H1 (cell line): ENCODE data around the gene MEN1. TPM values are rescaled to one million over a fixed set of nuclear protein-coding genes. Genes with fewer than 3 reads are reported as not detected.

ENCODE experiments used
- CTCF ChIA-PET: fragments of 300-600 bp; sonication (Branson Sonifier 250); formaldehyde crosslinking; loops from one replicate; lab custom pipeline; 2021; ENCODE audit not compliant: partially characterized antibody; lab: Charles Lee
- POLR2A ChIA-PET: fragments of 300-600 bp; sonication (Branson Sonifier 250); formaldehyde crosslinking; loops from one replicate; lab custom pipeline; 2021; ENCODE audit warnings: inconsistent platforms; ENCODE audit not compliant: partially characterized antibody; lab: Charles Lee
- DNase-seq, 2 experiments: peaks; one replicate each; pipeline versions ENCODE4 v3.0.0 to v3.0.0-alpha.2; 2010 to 2022; ENCODE audit warnings: low spot score in 2 of 2, low read depth in 1 of 2, mixed read lengths in 1 of 2
- FAIRE-seq: peaks from 2 replicates; lab custom pipeline; 2011; peaks lifted over from hg19 to GRCh38; lab: Jason Lieb, UNC
- H2AFZ ChIP-seq: 2 replicates; pipeline ENCODE4 v1.8.1; 2012; ENCODE audit warnings: low read length, inconsistent platforms
- H2AK5ac ChIP-seq: 2 replicates; pipeline ENCODE4 v1.6.1; 2013; ENCODE audit warnings: low read depth, low read length
- H2BK120ac ChIP-seq: replicated peaks from 2 replicates; pipeline ENCODE3; 2013; ENCODE audit warnings: low read depth, low read length, inconsistent platforms
- H2BK12ac ChIP-seq: 2 replicates; pipeline ENCODE4 v1.6.1; 2013; ENCODE audit warnings: low read depth, low read length
- H2BK15ac ChIP-seq: 2 replicates; pipeline ENCODE4 v1.6.1; 2013; ENCODE audit warnings: low read length
- H2BK20ac ChIP-seq: 2 replicates; pipeline ENCODE4 v1.6.1; 2013; ENCODE audit warnings: low read length
- H2BK5ac ChIP-seq: 2 replicates; pipeline ENCODE4 v1.6.1; 2013; ENCODE audit warnings: low read depth, low read length
- H3K14ac ChIP-seq: 2 replicates; pipeline ENCODE4 v1.6.1; 2013; ENCODE audit warnings: inconsistent platforms; ENCODE audit not compliant: insufficient read length
- H3K18ac ChIP-seq: 2 replicates; pipeline ENCODE4 v1.6.1; 2013; ENCODE audit warnings: low read length; ENCODE audit errors: extremely low read depth
- H3K23ac ChIP-seq: 2 replicates; pipeline ENCODE4 v1.6.1; 2013; ENCODE audit warnings: inconsistent platforms; ENCODE audit not compliant: insufficient read length
- H3K23me2 ChIP-seq: 2 replicates; pipeline ENCODE4 v1.6.1; 2013; ENCODE audit warnings: low read depth, low read length
- H3K27ac ChIP-seq: 2 replicates; pipeline ENCODE4 v1.6.1; 2011; ENCODE audit warnings: low read depth, low read length, inconsistent platforms
- H3K27me3 ChIP-seq, 4 experiments: replicated peaks in 1 of 4; 1 replicate in 1 of 4; 2 replicates in 3 of 4; pipeline versions ENCODE4 v1.6.1 to v1.8.1; 2011 to 2013; ENCODE audit warnings: low read length in 3 of 4, mild to moderate bottlenecking in 3 of 4, inconsistent platforms in 2 of 4, mixed read lengths in 2 of 4, moderate library complexity in 1 of 4; ENCODE audit not compliant: control insufficient read depth in 3 of 4, insufficient read depth in 3 of 4; ENCODE audit errors: extremely low read depth in 1 of 4
- H3K36me3 ChIP-seq, 4 experiments: 2 replicates each; pipeline versions ENCODE4 v1.6.1 to v1.8.1; 2011 to 2013; ENCODE audit warnings: mild to moderate bottlenecking in 4 of 4, low read length in 3 of 4, moderate library complexity in 2 of 4, control low read depth in 1 of 4, inconsistent platforms in 1 of 4; ENCODE audit not compliant: insufficient read depth in 4 of 4, control insufficient read depth in 2 of 4
- H3K4ac ChIP-seq: replicated peaks from 2 replicates; pipeline ENCODE3; 2013; ENCODE audit warnings: low read length, low read depth, mixed read lengths, inconsistent platforms; ENCODE audit not compliant: insufficient read length
- H3K4me1 ChIP-seq, 4 experiments: replicated peaks in 1 of 4; 1 replicate in 1 of 4; 2 replicates in 3 of 4; pipeline versions ENCODE4 v1.6.1 to v1.8.1; 2011 to 2013; ENCODE audit warnings: low read length in 3 of 4, inconsistent platforms in 2 of 4, mixed read lengths in 1 of 4; ENCODE audit not compliant: insufficient read depth in 4 of 4, control insufficient read depth in 3 of 4
- H3K4me2 ChIP-seq, 2 experiments: 2 replicates each; pipeline versions ENCODE4 v1.6.1 to v1.8.1; 2011 to 2013; ENCODE audit warnings: low read depth in 2 of 2, low read length in 2 of 2, control low read depth in 1 of 2, inconsistent platforms in 1 of 2, mild to moderate bottlenecking in 1 of 2; ENCODE audit not compliant: insufficient read depth in 1 of 2
- H3K4me3 ChIP-seq, 4 experiments: fragments of 200-600, 300-600 bp in 1 of 4; sonication (generic), shearing (Covaris generic), sonication (Bioruptor Twin) in 1 of 4; 2 replicates each; pipeline versions ENCODE4 v1.5.1 to v1.8.1; 2011 to 2016; ENCODE audit warnings: low read length in 4 of 4, low read depth in 3 of 4, control low read depth in 2 of 4, inconsistent platforms in 2 of 4, mild to moderate bottlenecking in 2 of 4, mixed read lengths in 1 of 4, moderate library complexity in 1 of 4; ENCODE audit not compliant: insufficient read depth in 2 of 4; ENCODE audit errors: extremely low read depth in 1 of 4
- H3K56ac ChIP-seq: replicated peaks from 2 replicates; pipeline ENCODE3; 2013; ENCODE audit warnings: low read depth, mild to moderate bottlenecking, mixed read lengths, low read length, inconsistent platforms; ENCODE audit not compliant: insufficient read length
- H3K79me1 ChIP-seq: 2 replicates; pipeline ENCODE4 v1.6.1; 2013; ENCODE audit warnings: low read depth, low read length, control low read depth
- H3K79me2 ChIP-seq, 2 experiments: 2 replicates each; pipeline versions ENCODE4 v1.6.1 to v1.8.1; 2012 to 2013; ENCODE audit warnings: low read length in 2 of 2, mild to moderate bottlenecking in 2 of 2, inconsistent platforms in 1 of 2; ENCODE audit not compliant: insufficient read depth in 2 of 2, control insufficient read depth in 1 of 2
- H3K9ac ChIP-seq, 4 experiments: replicated peaks in 1 of 4; 1 replicate in 1 of 4; 2 replicates in 3 of 4; pipeline versions ENCODE4 v1.6.1 to v1.8.1; 2011 to 2013; ENCODE audit warnings: low read depth in 3 of 4, low read length in 3 of 4, control low read depth in 2 of 4, mild to moderate bottlenecking in 2 of 4, moderate library complexity in 2 of 4, inconsistent platforms in 1 of 4; ENCODE audit errors: extremely low read depth in 1 of 4
- H3K9me3 ChIP-seq, 2 experiments: 2 replicates each; pipeline versions ENCODE4 v1.6.1 to v1.8.1; 2012 to 2013; ENCODE audit warnings: mild to moderate bottlenecking in 2 of 2, moderate library complexity in 2 of 2, control low read depth in 1 of 2, inconsistent platforms in 1 of 2, low read depth in 1 of 2, low read length in 1 of 2, mixed read lengths in 1 of 2; ENCODE audit not compliant: insufficient read depth in 2 of 2
- H4K20me1 ChIP-seq, 2 experiments: replicated peaks in 1 of 2; 2 replicates each; pipeline versions ENCODE3 to v1.8.1; 2011 to 2013; ENCODE audit warnings: inconsistent platforms in 2 of 2, low read length in 2 of 2, mild to moderate bottlenecking in 1 of 2; ENCODE audit not compliant: insufficient read depth in 2 of 2, control insufficient read depth in 1 of 2
- H4K5ac ChIP-seq: 2 replicates; pipeline ENCODE4 v1.6.1; 2013; ENCODE audit warnings: low read length, low read depth, mixed read lengths, inconsistent platforms; ENCODE audit not compliant: insufficient read length
- H4K8ac ChIP-seq: 2 replicates; pipeline ENCODE4 v1.8.0; 2013; ENCODE audit warnings: mild to moderate bottlenecking, moderate library complexity, low read length, inconsistent platforms; ENCODE audit not compliant: insufficient read depth; ENCODE audit errors: extremely low read depth
- H4K91ac ChIP-seq: replicated peaks from 2 replicates; pipeline ENCODE3; 2013; ENCODE audit warnings: low read length, mixed read lengths, inconsistent platforms; ENCODE audit not compliant: insufficient read length
- BACH1 ChIP-seq: IDR thresholded peaks from 2 replicates; pipeline ENCODE4 v1.6.1; 2012; ENCODE audit warnings: low read length, improper control_type of control experiment
- CBX8 ChIP-seq: fragments of 300-800, 300-1000 bp; sonication (generic); IDR thresholded peaks from 2 replicates; pipeline ENCODE4 v1.7.1; 2016; ENCODE audit warnings: low read depth, low read length, borderline replicate concordance
- CTBP2 ChIP-seq: IDR thresholded peaks from 2 replicates; pipeline ENCODE4 v1.7.0; 2011; ENCODE audit warnings: borderline replicate concordance, mild to moderate bottlenecking, moderate library complexity, mixed read lengths, low read length; ENCODE audit not compliant: insufficient read depth, insufficient read length
- HDAC2 ChIP-seq, 2 experiments: fragments of 300-600 bp in 1 of 2; sonication (generic) in 1 of 2; IDR thresholded peaks; 2 replicates each; pipeline ENCODE4 v1.6.1; 2011 to 2012; ENCODE audit warnings: low read depth in 2 of 2, low read length in 2 of 2, mild to moderate bottlenecking in 2 of 2, moderate library complexity in 2 of 2, borderline replicate concordance in 1 of 2, inconsistent platforms in 1 of 2
- KDM5A ChIP-seq: fragments of 200-600 bp; IDR thresholded peaks from 2 replicates; pipeline ENCODE4 v1.7.1; 2012; ENCODE audit warnings: mild to moderate bottlenecking, low read length, inconsistent platforms, mixed read lengths
- NRF1 ChIP-seq: IDR thresholded peaks from 2 replicates; pipeline ENCODE4 v1.6.1; 2011; ENCODE audit warnings: mild to moderate bottlenecking, low read depth, low read length, improper control_type of control experiment
- POU5F1 ChIP-seq: IDR thresholded peaks from 2 replicates; pipeline ENCODE4 v1.6.1; 2011; ENCODE audit warnings: low read depth, mild to moderate bottlenecking, low read length, moderate library complexity
- RNF2 ChIP-seq: fragments of 200-900, 300-1000 bp; sonication (generic); IDR thresholded peaks from 2 replicates; pipeline ENCODE4 v1.7.1; 2016; ENCODE audit warnings: borderline replicate concordance, low read depth, mild to moderate bottlenecking, antibody characterized with exemption, low read length; ENCODE audit not compliant: poor library complexity, severe bottlenecking; ENCODE audit errors: missing control alignments
- RXRA ChIP-seq: IDR thresholded peaks from 2 replicates; pipeline ENCODE4 v1.6.1; 2011; ENCODE audit warnings: low read depth, mild to moderate bottlenecking, low read length, moderate library complexity; ENCODE audit not compliant: insufficient read depth
- SRF ChIP-seq: IDR thresholded peaks from 2 replicates; pipeline ENCODE4 v1.6.1; 2011; ENCODE audit warnings: mild to moderate bottlenecking, low read depth, low read length, moderate library complexity
- TAF1 ChIP-seq: IDR thresholded peaks from 2 replicates; pipeline ENCODE4 v1.6.1; 2011; ENCODE audit warnings: mild to moderate bottlenecking, low read depth, low read length
- WGBS, 2 experiments: shearing (Covaris generic) in 1 of 2; methylation state at CpG; one replicate each; pipeline versions ENCODE4 v1.1.6 to v1.1.7; 2013 to 2015; ENCODE audit warnings: low lambda C conversion rate in 2 of 2, mixed read lengths in 2 of 2, inconsistent platforms in 1 of 2, low coverage in 1 of 2, missing lambda C conversion rate in 1 of 2; ENCODE audit not compliant: insufficient replicate concordance in 2 of 2, insufficient coverage in 1 of 2, insufficient read length in 1 of 2; ENCODE audit errors: extremely low coverage in 1 of 2, missing lambda C conversion rate in 1 of 2; 5-methylcytosine and 5-hydroxymethylcytosine counted together
- polyA plus RNA-seq, 7 experiments: library from polyadenylated mRNA; depleted of rRNA in 3 of 7; stranded (reverse) in 5 of 7; unstranded in 2 of 7; fragments of >200 nt in 5 of 7; fragments of 200-250 nt in 2 of 7; gene quantifications; 1 replicate in 5 of 7; 2 replicates in 1 of 7; 4 replicates in 1 of 7; pipeline versions ENCODE4 v1.2.1 to v1.2.3, GENCODE V29; 2011 to 2013; ENCODE audit warnings: missing spikeins in 2 of 7, mixed read lengths in 2 of 7
- total RNA-seq: library from RNA; stranded (reverse); fragmentation: NEBNext Ultra II Directional; extraction: Animal tissue kit (Norgen Biotek cat#: 25700); gene quantifications from 2 replicates; pipeline ENCODE4 v1.2.1, GENCODE V29; 2021

The MEN1 gene
- total and polyA plus RNA-seq, 2 of the 8 experiments (the other 6 are each of a cell fraction or from before 2014, with no cell fraction given): 47.2 to 56.3 TPM

DNA sequence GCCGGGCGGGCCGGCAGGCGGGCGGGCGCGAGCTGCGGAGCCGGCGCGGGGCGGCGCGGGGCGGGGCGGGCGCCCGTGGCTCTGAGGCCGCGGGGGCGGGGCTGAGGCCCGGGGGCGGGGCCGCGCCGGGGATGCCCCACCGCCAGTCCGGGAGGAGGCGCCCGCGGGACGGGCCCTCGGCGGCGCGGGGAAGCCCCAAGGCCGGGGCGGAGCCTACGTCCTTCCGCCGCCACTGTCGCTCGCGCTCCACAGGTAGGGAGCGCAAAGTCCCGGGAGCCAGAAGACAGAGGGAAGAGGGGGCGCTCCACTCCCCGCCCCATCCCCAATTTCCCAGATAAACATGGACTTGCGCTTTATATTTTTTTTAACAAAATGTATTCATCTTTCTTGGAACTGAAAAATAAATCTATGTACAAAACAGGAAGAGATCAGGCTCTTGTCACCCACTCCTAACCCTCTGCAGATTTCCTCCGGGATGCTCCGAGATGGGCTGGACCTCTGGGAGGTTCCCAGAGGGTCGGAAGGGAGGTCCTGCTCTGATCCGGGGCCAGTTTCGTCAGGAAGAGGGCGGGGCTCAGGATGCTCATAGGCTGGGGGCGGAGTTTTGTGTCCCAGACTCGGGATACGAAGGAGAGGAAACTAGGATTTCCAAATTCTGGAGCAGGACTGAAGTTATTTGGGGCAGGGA, 7.0 kb downstream of the MEN1 start, which contains the start of gene MAP4K2:
MAP4K2 (minus strand) TSS at position 57 of the 688 bp plus-strand sequence. CDS start 65 bp downstream, outside the sequence.
- no peak within 1 kb of the TSS for H2AK5ac ChIP-seq
- TF ChIP-seq RXRA (no peak), HDAC2 (IDR thresholded peaks at IDR 0.05; ENCODE audit: borderline replicate concordance in 1 of 2, low read depth in 2 of 2, low read length in 2 of 2) (no peak), KDM5A (no peak), SRF (no peak), CTBP2 (no peak), BACH1 (no peak), NRF1 (no peak), RNF2 (no peak), POU5F1 (no peak), TAF1 (peak; percentile 33; the same call in 1 of the 2 replicates), CBX8 (no peak)

More for the DNA sequence above, 7.0 kb downstream of the MEN1 start, which contains the start of gene MAP4K2:
- Histone ChIP-seq H3K4me1 (peaks cover 0 to 14% (median 5%) of the 10 kb centered on the region in 4 experiments; a peak in 5 of 7 replicates), H4K8ac (peak within 1 kb of the TSS; percentile 86), H3K9me3 (no peaks in the 10 kb centered on the region), H3K27me3 (no peaks in the 10 kb centered on the region), H3K4ac (no peak within 1 kb of the TSS), H3K4me3 (peak within 1 kb of the TSS; percentile 53 to 77 (median 66)), H2BK12ac (no peak within 1 kb of the TSS), H3K18ac (peak within 1 kb of the TSS; percentile 24), H3K4me2 (peak within 1 kb of the TSS; percentile 79 to 90), H3K36me3 (peaks cover 7 to 14% (median 11%) of the 10 kb centered on the region in 4 experiments; a peak in 6 of 8 replicates), H3K23ac (no peak within 1 kb of the TSS), H4K5ac (peak within 1 kb of the TSS; percentile 40), H2AFZ (no peak within 1 kb of the TSS), H2BK5ac (0 out of 2 replicates have a peak within 1 kb of the TSS, but pooled peaks have one; percentile 35), H2BK20ac (no peak within 1 kb of the TSS), H4K20me1 (peaks cover 0 to 6% of the 10 kb centered on the region in 2 experiments), H3K56ac (no peak within 1 kb of the TSS), H3K9ac (peak within 1 kb of the TSS in 3 of 4 experiments; percentile 38 to 70 (median 47); a peak in 6 of 7 replicates), H3K27ac (peak within 1 kb of the TSS; percentile 57; the same call in 1 of the 2 replicates), H2BK15ac (no peak within 1 kb of the TSS), H4K91ac (no peak within 1 kb of the TSS), H2BK120ac (no peak within 1 kb of the TSS), H3K14ac (no peak within 1 kb of the TSS), H3K79me1 (no peaks in the 10 kb centered on the region; the same call in 1 of the 2 replicates), H3K23me2 (peaks cover 8% of the 10 kb centered on the region; the same call in 1 of the 2 replicates), H3K79me2 (no peaks in the 10 kb centered on the region)
- DNase-seq (peak in 1 of 2 experiments; percentile 89), FAIRE-seq (peak; percentile 69)
- ChIA-PET CTCF (interaction anchor here (0.8 to 2.4 kb wide), 15 partner anchors 10 to 398 kb away, joined by 3 to 18 read pairs (median 4); no protein-coding TSS in a partner anchor), POLR2A (interaction anchor here (0.7 to 2.2 kb wide), 11 partner anchors 8 to 312 kb away, joined by 3 to 6 read pairs (median 4); partner anchors contain the start of genes EHD1 and VPS51)
- 2% methylated on average over 16 of the region's 58 CpGs; no CpG with 5 or more reads in 1 of the 2 experiments for WGBS, 2 experiments
